DOHH2 (cell line): ENCODE results near the gene CMTM3.

ENCODE experiments used
- EZH2phosphoT487 ChIP-seq: fragments of 200-600 bp; sonication (generic); IDR thresholded peaks from 2 replicates; pipeline ENCODE4 v1.6.1; 2017; ENCODE audit warnings: borderline replicate concordance, mild to moderate bottlenecking, antibody characterized with exemption, low read length, moderate library complexity, mixed read lengths
- TF ChIP-seq, protein P1 (sequence below): fragments of 200-600 bp; sonication (generic); IDR thresholded peaks from one replicate; pipeline ENCODE4 v1.5.1; 2014; ENCODE audit warnings: antibody characterized with exemption, mild to moderate bottlenecking, low read depth, low read length; ENCODE audit not compliant: poor library complexity, severe bottlenecking

DNA sequence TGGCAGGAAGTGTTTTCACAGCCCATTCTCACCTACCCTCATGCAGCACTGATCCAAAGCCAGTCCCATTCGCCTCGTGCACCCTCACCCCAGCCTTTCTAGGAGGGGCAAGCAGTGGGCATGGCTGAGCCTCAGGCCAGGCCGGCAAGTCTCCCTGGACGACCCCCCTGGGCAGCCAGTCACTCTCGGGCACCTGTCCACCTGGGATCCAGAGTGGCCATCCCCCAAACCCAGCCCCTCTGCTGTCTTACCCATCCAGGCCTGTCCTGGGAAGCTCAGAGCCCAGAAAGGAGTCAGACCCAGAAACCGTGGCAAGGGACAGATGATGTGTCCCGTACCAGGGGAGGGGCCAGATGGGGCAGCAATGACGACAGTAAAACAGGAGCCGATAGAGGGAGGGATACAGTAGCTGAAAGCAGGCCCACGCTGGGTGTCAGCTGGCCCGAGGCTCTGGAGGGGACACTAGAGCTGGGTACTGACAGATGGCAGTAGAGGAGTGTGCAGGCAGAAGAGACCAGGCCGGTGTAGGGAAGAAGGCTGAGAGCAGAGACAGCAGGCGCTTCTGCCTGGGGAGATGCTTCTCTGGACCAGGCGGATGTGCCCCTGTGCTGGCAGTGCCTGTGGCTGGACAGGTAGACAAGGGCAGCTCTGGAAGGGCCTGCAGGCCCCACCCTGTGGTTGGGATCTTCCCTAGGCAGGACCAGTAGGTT is 5.8 kb downstream of the CMTM3 start:
- TF ChIP-seq, protein P1, sequence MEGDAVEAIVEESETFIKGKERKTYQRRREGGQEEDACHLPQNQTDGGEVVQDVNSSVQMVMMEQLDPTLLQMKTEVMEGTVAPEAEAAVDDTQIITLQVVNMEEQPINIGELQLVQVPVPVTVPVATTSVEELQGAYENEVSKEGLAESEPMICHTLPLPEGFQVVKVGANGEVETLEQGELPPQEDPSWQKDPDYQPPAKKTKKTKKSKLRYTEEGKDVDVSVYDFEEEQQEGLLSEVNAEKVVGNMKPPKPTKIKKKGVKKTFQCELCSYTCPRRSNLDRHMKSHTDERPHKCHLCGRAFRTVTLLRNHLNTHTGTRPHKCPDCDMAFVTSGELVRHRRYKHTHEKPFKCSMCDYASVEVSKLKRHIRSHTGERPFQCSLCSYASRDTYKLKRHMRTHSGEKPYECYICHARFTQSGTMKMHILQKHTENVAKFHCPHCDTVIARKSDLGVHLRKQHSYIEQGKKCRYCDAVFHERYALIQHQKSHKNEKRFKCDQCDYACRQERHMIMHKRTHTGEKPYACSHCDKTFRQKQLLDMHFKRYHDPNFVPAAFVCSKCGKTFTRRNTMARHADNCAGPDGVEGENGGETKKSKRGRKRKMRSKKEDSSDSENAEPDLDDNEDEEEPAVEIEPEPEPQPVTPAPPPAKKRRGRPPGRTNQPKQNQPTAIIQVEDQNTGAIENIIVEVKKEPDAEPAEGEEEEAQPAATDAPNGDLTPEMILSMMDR, result no peak
- no peak for TF ChIP-seq EZH2phosphoT487
